Inflammatory macrophage treated with lipopolysaccharide for 1 hour (primary cell): ENCODE measurements around the gene ZNF608.
A peak's percentile ranks its signal among the peaks of the same experiment; 100 is the strongest.

Experiments
- DNase-seq, 2 donors: peaks; one replicate each; pipeline ENCODE4 v3.0.0-alpha.2; 2020 to 2022

The ZNF608 gene

DNA sequence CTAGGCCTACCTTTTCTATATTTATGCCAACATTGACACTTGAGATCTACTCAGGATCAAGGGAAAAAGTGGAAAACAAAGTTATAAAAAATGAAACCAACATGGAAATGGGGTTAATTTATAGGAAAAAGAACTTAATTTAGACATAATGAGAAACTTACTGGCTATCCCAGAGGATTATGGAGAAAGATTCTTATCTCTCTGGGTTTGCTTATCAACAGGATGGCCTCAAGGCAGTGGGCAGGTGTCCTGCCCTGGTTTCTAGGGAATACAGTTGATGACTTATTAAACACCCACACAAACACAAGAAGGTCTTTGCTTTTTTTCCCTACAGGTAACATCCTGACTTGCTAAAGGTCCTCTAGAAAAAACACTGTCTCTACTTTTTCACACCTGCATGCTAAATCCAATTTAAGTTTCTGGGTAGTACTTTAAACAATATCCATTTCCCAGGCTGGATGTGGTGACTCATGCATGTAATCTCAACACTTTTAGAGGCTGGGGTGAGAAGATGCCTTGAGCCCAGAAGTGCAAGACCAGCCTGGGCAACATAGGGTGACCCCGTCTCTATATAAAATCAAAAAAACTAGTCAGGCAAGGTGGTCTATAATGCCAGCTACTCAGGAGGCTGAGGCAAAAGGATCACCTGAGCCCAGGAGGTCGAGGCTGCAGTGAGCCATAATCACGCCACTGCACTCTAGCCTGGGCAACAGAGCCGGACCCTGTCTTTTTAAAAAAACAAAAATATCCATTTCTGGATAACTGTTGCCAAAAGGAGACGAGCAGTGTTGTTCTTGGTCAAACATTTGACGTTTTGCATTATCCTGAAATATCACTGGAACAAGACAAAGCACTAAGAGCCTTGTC lies 6.6 kb upstream of the ZNF608 start:
- DNase-seq = no peak

DNA sequence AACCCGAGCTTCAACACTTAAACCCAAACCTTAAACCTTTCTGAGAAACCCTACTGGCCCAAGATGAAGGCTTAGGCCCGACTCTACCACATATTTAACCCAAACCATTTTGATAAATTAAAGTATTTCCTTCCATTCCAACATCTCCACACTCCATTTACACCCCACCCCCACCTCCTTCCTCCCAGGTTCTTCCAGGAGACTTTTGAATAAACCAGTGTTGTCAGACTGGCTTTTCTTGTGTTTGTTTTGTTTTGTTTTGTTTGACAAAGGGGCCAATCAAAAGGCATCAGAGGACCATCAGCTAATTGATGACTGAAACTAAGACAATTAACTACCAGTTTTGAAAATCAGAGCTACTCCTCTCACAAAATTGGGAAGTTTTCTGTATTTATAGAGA lies 4.6 kb upstream of the ZNF608 start:
- DNase-seq = no peak

DNA sequence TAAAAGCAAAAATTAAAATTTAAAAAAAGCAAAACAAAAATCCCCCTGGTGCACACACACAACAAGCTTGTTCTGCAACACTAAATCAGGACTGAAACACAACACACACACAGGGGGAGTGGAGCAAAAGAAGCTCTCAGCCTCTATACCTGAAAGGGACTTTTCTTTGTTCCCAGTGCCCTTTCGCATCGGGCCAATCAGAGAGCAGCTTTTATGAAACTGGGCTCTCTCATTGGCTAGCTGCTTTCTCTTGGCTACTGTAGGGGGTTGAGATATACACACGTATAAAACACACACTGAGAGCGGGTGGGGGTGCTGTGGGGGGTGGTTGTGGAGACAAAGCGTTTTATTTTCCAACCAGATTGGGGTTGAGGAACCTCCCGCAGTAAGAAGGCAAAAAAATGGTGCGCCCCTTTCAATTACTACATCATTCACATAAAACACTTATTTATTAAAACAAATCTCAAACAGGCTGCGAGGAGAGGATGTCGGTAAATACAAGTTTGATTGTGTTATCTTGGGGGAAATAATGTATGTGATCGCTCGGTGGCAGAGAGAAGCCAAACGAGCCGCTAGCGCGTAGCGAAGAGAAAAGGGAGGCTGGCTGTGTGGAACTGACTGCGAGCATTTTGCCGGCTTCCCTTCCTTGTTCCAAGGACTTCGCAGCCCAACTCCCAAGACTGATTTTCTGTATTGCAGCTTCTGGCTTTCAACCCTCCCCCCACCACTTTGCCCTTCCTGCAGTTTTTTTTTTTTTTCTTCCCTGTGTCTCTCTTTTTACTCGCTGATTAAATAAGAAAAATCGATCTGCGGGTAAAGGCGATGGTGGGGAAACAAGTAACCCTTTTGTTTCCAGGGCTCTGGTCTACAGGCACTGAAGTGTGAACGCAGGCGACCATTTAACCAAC lies 2.5 kb upstream of the ZNF608 start:
- DNase-seq = peak; percentile 23 to 35

DNA sequence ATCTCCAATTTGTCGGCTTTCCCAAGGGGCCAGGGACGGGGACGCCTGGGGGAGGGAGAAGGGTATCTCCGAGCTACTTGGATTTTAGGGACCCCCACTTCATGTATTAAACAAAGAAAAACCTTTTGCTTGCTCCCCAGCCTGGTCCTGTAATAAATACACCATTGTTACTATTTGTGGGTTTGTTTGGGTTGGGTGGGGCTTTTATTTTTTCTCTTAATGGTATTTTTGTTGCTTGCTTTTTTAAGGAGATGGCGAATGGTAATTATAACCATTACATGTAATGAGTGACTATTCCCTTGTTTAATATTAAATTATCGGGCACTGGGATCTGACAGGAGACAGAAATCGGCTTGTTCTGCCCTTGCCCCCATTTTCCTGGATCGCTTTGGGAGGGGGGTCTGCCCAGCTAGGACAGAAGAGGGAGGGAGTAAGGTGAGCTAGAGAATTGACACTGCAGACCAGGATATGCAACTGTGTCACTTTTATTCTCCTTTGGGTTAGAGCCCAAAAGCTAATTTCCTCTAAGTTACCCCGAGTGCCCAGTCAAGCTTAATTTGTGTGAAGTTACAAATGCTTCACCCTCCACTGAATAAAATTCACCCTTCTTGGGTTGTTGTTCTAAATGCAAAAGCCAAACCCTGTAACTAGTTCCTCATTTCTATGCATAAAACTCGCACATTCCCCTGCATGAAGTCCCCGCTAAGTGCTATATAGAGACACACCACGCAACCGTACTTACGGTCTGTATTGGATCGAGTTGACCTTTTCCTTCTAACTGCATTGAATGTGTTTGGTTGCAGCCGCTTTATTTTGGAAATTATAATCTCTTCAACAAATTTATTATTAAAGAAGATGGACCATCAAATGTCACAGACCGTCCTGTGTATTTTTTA lies 1.6 kb upstream of the ZNF608 start:
- peak; percentile 18 to 35 for DNase-seq

DNA sequence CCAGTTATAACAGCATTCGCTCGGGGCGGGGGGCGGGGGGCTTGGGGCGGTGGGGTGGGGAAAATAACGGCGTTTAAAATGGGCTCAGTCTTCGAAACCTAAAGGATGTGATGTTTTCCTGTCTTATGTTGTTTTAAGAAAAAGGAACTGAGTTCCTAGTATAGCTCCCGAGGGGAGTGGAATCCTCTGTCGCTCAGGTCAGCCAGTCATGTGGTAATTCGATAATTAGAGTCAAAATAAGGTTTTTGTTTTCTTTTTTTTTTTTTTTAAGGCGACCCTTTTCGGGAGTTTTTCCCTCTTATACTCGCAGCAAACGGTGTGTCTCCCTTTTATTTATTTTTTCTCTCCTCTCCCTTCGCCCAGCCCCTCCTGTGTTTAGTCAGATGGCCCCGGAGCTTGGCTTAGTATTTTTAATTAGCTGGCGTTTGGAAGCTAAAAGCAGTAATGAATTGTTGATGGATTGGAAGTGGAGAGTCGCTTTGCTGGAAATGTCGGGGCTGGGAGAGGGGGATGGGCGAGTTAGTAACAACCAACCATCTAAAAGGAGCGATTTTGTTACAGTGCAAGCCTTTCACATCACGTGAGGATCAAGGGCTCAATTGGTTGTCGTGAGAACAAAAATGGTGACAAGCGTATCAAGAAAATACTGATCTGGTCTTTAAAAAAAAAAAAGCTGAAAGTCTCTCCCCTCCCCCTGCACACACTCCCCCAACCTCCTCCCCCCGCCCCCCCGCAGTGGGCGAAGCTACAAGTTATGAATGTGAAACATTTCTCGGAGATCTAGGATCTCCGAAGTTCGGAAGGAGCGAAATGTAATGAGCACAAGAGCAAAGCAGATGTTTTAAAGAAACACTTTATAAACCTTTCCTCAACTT lies 714 bp upstream of the ZNF608 start:
- DNase-seq = peak in 1 of 2 donors; percentile 15

DNA sequence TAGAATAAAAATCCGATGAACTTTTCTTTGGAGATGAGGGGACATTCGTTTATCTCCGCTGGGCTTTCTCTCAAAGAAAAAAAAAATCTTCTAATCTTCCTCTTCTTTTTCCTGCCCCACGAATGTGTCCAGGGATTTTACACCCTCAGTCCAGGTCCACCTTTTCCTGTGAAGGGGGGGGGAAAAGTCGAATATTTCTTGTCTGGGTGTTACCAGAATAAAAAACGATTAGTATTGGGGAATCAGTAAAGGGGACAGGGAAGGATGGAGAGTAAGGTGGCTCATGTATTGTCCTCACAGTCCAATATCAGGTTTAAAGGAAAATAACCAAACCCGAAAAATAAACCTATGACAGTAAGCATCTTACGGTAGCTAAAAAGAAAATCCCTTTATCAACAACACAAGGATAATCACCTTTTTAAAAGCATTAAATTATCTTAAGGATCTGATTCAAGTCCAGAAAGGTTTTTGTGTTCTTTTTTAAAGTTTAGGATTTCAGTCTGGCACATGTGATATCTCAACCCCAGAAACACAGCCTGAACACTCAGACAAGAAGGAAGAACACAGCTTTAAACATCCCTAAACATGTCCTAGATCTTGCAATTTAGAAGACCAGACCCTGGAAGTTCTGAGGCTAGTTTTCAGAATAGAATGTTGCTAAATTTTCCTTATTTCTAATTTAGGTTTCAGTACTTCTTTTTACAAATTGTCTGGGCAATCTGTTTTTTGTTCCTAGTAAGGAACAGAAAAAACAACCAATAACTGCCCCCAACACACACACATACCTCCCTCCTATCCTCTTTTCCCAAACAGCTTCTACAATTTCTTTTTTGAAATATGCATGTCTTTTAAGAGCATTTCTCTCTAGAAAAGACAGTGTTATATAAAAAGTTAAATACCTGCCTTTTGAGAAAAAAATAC lies 1.2 kb downstream of the ZNF608 start:
- DNase-seq = no peak

DNA sequence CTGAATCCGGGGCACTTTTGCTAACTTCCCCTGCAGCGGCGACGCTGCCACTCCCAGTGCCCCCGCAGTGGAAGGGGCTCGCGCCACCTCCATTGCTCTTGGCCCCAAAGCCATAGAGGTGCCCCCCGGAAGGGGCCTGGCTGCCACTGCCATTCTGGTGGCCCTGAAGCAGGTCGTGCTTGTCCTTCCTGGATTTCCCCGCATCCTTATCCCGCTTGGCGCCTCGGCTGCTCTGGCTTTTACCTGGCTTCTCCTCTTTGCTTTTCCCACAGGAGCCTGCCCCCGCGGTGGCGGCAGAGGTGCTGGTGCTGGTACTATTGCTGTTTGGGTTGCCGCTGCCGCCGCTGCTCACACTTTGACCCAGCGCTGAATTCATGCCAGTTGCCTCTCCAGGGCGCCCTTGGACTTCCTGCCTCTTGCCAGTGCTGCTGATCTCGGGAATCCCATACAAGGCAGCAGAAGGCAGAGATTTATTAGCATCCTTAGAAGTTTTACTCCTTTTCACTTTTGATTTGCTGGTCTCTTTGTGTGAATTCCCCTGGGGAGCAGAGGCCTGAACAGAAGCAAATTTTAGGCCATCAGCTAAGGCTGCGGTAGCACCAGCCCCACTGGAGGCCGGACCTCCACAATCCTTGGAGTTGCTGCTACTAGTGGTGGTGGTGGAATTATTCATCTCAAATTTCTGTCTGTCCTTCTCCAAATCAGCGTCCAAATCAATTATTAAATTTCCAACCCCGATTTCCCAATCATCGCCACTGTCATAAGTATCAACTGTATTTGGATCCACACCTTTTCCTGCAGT lies 2.1 kb downstream of the ZNF608 start:
- no peak for DNase-seq

DNA sequence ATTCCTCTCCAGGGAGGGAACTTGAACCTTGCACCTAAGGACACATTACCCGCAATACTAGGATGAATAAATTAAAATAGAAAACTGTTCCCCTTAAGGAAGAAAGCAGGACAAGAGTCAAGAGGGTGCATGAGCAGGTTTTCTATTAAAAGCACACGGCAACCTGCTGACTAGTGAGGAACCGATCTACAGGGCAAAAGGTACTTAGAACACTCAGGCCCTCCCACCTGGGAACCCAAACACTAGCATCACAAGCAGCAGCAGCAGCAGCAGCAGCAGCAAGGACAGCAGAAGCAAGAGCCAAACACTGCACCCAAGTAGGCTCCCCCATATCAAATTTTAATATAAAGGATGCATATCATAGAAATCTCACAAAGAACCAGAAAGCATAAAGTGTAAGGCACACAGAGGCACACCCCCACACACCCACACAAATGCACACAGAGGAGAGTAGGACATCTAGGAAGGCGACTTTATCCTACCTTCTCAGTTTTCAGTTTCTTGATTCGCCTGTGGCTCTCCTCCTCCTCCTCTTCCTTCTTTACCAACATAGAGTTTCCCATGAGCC lies 2.8 kb downstream of the ZNF608 start:
- DNase-seq = peak; percentile 4 to 14

DNA sequence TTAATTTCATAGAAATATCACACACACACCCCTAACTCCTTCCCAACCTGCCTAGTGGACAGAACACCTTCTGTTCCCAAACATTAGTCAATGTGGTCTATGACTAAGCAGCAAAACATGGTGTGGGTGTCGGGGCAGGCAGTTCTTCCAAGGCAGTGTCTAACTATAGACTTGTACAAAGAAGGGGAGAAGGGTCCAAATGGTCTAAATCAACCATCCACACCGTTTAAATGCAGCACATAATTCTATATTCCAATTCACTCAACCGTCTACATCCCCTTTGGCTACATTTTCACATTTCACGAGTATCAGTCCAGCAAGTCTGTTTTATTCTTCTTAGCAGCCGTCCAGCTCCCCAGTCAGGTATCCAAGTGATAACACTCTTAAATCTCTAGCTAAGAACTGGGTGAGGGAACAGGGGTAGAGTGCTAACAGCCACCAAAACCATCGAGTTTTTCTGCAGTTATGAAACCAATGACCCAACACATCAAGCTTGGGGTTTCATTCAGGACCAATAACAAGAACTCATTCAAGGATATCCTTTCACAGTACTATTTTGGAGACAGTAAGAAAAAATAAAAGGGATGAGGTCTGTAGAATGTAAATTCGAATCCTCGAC lies 3.3 kb downstream of the ZNF608 start:
- peak in 1 of 2 donors; percentile 9 for DNase-seq

DNA sequence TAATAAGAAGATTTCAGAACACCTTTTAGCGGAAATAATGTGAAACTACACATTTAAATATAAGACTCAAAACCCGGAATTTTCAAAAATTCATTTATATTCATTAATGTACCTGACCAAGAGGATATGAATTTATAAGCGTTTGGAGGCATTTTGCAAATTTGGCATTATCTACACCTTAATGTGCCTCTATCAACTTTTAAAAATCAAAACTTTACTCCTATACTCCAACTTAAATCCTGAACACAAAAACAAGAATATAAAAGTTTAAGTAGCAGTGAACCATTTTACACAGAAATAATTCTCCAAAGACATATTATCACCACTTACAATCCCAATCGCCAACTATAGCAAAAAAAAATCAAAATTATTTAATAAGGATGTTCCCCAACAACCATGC lies 3.9 kb downstream of the ZNF608 start:
- DNase-seq = no peak

DNA sequence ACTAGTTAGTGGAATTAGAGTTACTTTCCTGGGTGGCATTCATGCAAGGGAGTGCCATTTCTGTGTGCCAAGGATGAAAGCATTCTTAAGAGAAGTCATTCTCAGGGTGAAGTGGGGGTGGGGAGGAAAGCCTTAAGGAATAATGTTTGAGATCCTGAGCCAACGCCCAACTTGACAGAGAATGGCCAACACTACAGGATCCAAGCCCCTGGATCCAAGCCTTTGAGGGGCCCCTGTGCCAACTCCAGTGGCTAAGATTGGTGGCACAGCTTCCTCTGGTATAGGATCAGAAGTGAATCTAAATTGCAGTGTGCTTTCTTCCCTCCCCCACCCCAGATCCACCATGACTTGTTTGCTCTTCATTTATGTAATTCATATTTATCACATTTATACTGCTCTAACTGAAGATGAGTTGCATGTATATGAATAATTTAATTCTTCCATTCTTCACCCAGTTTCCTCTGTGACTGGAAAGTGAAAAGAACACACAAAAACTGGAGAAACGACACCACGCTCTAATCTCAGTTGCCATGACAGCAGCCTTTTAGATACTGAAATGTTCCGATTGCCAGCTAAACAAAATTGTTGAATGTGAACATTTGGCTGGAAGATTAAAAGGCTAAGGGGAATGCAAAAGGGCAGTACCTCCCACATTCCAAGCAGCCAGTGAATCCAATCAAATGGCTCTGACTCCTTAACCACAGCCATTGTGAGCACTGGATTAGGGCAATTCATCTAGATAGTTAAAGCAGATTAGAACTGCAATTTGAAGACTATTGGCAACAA lies 4.5 kb downstream of the ZNF608 start:
- no peak for DNase-seq

DNA sequence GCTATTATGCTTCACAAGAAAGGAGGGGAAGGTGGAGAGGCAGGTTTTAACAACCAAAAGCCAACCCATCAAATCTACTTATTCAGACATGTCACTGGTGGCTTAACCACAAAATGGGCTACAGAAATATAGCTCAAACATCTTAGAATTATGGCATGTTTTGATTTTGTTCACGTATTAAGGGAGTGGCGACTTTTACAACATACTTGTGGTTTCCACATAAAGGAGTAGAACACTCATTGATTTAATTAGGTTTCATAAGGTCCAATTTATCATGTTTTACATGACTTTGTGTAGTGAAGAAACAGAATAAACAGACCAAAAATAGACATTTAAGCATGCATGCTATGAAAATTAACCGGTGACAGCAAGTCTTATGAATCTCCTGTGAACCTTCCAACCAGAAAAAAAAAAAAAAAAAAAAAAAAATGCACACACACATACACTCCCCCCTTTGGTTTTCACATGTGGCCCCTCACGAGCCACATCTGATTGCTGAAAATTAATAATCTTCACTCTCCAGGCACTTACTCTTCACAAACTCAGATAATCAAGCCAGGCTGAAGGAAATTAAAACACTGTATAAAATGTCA lies 5.4 kb downstream of the ZNF608 start:
- no peak for DNase-seq

DNA sequence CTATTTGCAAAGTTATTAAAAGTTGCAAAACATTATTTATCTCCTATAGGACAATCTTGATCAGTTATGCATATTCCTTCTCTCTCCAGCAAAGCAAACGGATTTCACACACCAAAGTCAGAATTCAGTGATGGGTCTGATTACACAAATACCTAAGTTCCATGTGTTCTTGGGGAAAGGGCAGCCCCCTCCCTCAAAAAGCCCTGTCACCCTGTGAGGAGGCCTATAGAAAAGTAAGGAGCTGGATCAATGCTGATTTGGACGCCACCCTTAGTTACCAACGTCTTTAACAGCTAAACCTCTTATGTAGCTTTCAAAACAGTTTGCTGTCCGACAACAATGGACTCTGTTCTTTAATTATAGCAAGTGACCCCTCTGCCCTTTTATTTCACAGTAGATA lies 6.4 kb downstream of the ZNF608 start:
- DNase-seq = no peak

DNA sequence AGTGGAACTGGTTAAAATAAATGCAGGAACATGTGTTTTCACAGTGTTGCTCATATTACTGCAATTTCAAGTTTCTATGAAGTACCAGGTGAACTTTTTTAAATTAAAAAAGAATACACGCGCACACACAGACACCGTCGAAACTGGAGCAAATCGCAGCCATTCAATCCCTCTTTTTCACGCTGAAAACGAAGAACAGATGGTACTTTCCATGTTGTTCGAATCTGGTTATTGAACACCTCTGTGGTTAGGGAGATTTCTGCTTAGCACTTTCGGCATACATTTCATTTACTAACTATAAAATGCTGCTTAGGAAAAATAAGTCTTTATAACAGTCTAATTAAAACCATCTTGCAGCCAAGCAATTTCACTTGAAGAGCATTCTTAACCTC lies 6.8 kb downstream of the ZNF608 start:
- DNase-seq = no peak

DNA sequence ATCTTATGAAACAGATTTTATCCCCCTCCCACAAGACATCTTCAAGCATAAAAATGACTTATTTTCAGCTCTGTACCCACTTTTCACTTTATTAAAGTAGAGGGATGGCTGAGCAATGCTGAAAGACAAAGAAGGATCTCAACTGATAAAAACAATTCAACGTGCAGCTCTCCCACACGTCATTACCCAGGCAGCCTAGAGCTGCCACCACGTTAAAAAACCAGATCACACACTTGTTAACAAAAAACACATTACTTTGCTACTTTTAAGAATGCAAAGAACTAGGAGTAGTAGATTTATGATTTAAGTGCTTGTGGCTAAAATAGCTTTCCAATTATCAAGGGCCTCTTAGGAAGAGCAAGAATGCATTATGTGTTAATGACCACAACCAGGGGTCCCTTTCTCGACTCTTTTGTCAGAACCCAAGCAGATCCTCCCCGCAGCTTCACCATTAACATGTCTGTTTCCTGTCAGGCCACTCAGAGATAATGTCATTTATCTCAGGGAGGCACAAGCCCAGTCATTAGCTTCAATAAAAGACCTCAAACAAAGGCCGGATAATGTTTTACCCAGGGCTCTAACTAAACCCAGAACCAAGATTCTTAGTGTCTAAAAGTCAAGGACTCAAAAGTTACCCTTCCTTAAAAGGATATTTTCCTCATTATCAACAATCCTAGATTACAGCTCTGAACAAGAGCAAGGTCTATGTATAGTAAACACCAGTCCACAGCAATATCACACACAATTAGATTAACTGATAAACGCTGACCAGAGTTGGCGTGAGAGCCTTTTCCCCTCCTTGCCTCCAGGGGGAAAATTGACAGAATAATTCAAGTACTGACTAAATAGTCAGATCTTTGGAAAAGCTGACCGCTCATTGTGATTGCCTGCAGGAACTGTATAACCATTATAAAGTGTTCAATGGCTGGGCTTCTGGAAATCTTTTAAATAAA lies 7.5 kb downstream of the ZNF608 start:
- DNase-seq = no peak

DNA sequence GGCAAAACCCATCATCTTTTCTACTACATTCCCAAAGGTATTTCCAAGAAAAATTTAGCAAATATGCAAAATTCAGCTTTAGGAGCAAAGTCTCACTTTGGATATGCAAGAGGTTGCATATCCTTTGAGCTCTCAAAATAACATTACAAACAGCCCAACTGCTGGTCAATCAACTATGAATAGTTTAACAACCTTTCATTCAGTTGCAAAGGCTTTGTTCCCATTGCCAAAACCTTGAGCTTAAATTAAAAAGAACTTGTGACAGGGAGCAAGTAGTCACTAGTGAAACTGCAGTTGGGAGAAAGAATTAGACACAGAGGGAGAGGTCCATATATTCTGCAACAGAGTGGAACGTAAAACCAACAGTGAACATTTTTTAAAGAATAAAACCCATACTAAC lies 8.8 kb downstream of the ZNF608 start:
- no peak for DNase-seq

DNA sequence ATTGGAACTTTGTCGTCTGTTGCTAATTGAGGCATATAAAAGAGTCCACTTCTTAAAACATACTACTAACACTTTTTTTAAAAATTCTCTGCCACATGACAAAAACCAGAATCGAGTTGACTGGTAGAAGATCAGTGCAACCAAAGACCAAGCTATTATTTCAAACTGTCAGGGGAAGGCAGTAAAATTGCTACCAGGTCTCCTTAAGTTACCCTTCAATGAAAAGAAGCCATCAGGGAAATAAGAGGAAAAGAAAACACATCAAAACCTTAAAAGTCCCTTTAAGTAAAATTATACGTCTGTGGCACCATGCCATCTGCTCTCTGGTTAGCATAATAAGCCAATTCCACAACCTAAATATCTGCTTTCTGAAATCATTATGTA lies 9.6 kb downstream of the ZNF608 start:
- DNase-seq = no peak
